SJSA1 (cell line): ENCODE measurements around the gene GLCCI1. TPM values are rescaled to one million over a fixed set of nuclear protein-coding genes. Genes with fewer than 3 reads are reported as not detected.
"Not testable (repeated sequence)": the region's sequence is repeated elsewhere in the genome, so short reads cannot be mapped to it uniquely, and the experiment has no call there.

Experiments
- DNase-seq, 2 experiments: peaks; one replicate each; pipeline ENCODE4 v3.0.0-alpha.2; 2015 to 2020; ENCODE audit warnings: low spot score in 2 of 2, low read depth in 1 of 2
- H3K27ac ChIP-seq: fragments of 250-450 bp; sonication (Bioruptor Pico); 2 replicates; pipeline ENCODE4 v1.5.1; 2020; ENCODE audit warnings: mild to moderate bottlenecking, moderate library complexity
- H3K27me3 ChIP-seq: fragments of 250-450 bp; sonication (Bioruptor Pico); replicated peaks from 2 replicates; pipeline ENCODE4 v1.5.1; 2020; ENCODE audit warnings: mild to moderate bottlenecking, moderate library complexity
- H3K36me3 ChIP-seq: fragments of 250-450 bp; sonication (Bioruptor Pico); 2 replicates; pipeline ENCODE4 v1.5.1; 2020; ENCODE audit warnings: mild to moderate bottlenecking
- H3K4me1 ChIP-seq: fragments of 250-450 bp; sonication (Bioruptor Pico); replicated peaks from 2 replicates; pipeline ENCODE4 v1.6.1; 2021; ENCODE audit warnings: mild to moderate bottlenecking
- H3K4me3 ChIP-seq: fragments of 250-450 bp; sonication (Bioruptor Pico); 2 replicates; pipeline ENCODE4 v1.5.1; 2020; ENCODE audit warnings: mild to moderate bottlenecking
- H3K9me3 ChIP-seq: fragments of 250-450 bp; sonication (Bioruptor Pico); replicated peaks from 2 replicates; pipeline ENCODE4 v1.5.1; 2020; ENCODE audit warnings: mild to moderate bottlenecking
- total RNA-seq: library from RNA; depleted of rRNA; stranded (reverse); fragments of >200 nt; shearing (Covaris generic); gene quantifications from 2 replicates; pipeline ENCODE4 v1.2.3, GENCODE V29; 2014

Gene GLCCI1
- total RNA-seq, 1 experiment from 2014 or later: 2.1 TPM

- Histone ChIP-seq H3K4me1 (no peaks in the 10 kb centered on the region), H3K27me3 (no peaks in the 10 kb centered on the region)
- no peak for DNase-seq
Observed at GRCh38 chr7:7988706-7989105, 20.1 kb downstream of the GLCCI1 start.

GRCh38 chr7:7989133-7989532 lies 20.5 kb downstream of the GLCCI1 start:
- H3K9me3 ChIP-seq: no peaks in the 10 kb centered on the region
- no peaks in the 10 kb centered on the region for H3K27me3 ChIP-seq
- no peak for DNase-seq
- no peaks in the 10 kb centered on the region for H3K4me1 ChIP-seq
- H3K27ac ChIP-seq: no peak overlapping the region
- H3K36me3 ChIP-seq: no peaks in the 10 kb centered on the region
- no peak overlapping the region for H3K4me3 ChIP-seq

More at GRCh38 chr7:7988706-7989105, 20.1 kb downstream of the GLCCI1 start:
- Histone ChIP-seq H3K36me3 (no peaks in the 10 kb centered on the region), H3K4me3 (no peak overlapping the region), H3K9me3 (no peaks in the 10 kb centered on the region), H3K27ac (no peak overlapping the region)

GRCh38 chr7:7989616-7990440 lies 21.2 kb downstream of the GLCCI1 start:
- no peaks in the 10 kb centered on the region for H3K9me3 ChIP-seq
- H3K4me1 ChIP-seq: no peaks in the 10 kb centered on the region
- H3K27me3 ChIP-seq: no peaks in the 10 kb centered on the region
- H3K4me3 ChIP-seq: no peak overlapping the region
- no peaks in the 10 kb centered on the region for H3K36me3 ChIP-seq
- H3K27ac ChIP-seq: no peak overlapping the region
- no peak for DNase-seq

- Histone ChIP-seq H3K4me1 (no peaks in the 10 kb centered on the region), H3K27me3 (no peaks in the 10 kb centered on the region), H3K4me3 (no peak overlapping the region), H3K36me3 (no peaks in the 10 kb centered on the region), H3K27ac (no peak overlapping the region), H3K9me3 (no peaks in the 10 kb centered on the region)
- DNase-seq: no peak
Observed at GRCh38 chr7:7990441-7990761, 21.8 kb downstream of the GLCCI1 start.

GRCh38 chr7:7992506-7992905 lies 23.9 kb downstream of the GLCCI1 start:
- Histone ChIP-seq H3K9me3 (no peaks in the 10 kb centered on the region), H3K4me1 (no peaks in the 10 kb centered on the region), H3K4me3 (no peak overlapping the region), H3K36me3 (no peaks in the 10 kb centered on the region), H3K27ac (no peak overlapping the region), H3K27me3 (no peaks in the 10 kb centered on the region)
- no peak for DNase-seq

GRCh38 chr7:7995348-7995747 lies 26.8 kb downstream of the GLCCI1 start:
- not testable (repeated sequence) for H3K27me3 ChIP-seq, H3K27ac ChIP-seq, H3K36me3 ChIP-seq, H3K4me3 ChIP-seq, H3K9me3 ChIP-seq, H3K4me1 ChIP-seq, DNase-seq

- no peak for DNase-seq
- Histone ChIP-seq H3K4me1 (no peaks in the 10 kb centered on the region), H3K27me3 (no peaks in the 10 kb centered on the region), H3K9me3 (no peaks in the 10 kb centered on the region), H3K4me3 (no peak overlapping the region), H3K27ac (no peak overlapping the region), H3K36me3 (no peaks in the 10 kb centered on the region)
Observed at GRCh38 chr7:7996568-7996967, 28.0 kb downstream of the GLCCI1 start.

GRCh38 chr7:8000315-8000941 lies 31.8 kb downstream of the GLCCI1 start:
- Histone ChIP-seq H3K27ac (no peak overlapping the region), H3K9me3 (no peaks in the 10 kb centered on the region), H3K27me3 (no peaks in the 10 kb centered on the region), H3K4me1 (no peaks in the 10 kb centered on the region), H3K4me3 (no peak overlapping the region), H3K36me3 (no peaks in the 10 kb centered on the region)
- no peak for DNase-seq

GRCh38 chr7:8003077-8003476 lies 34.5 kb downstream of the GLCCI1 start:
- no peak overlapping the region for H3K4me3 ChIP-seq
- H3K4me1 ChIP-seq: no peaks in the 10 kb centered on the region
- no peak overlapping the region for H3K27ac ChIP-seq
- H3K9me3 ChIP-seq: no peaks in the 10 kb centered on the region
- no peak for DNase-seq
- H3K27me3 ChIP-seq: no peaks in the 10 kb centered on the region
- no peaks in the 10 kb centered on the region for H3K36me3 ChIP-seq

GRCh38 chr7:8005279-8005678 lies 36.7 kb downstream of the GLCCI1 start:
- Histone ChIP-seq H3K4me3 (no peak overlapping the region), H3K4me1 (no peaks in the 10 kb centered on the region), H3K27me3 (no peaks in the 10 kb centered on the region), H3K36me3 (no peaks in the 10 kb centered on the region), H3K9me3 (no peaks in the 10 kb centered on the region), H3K27ac (no peak overlapping the region)
- DNase-seq: no peak

GRCh38 chr7:8014399-8014798 lies 45.8 kb downstream of the GLCCI1 start:
- no peaks in the 10 kb centered on the region for H3K36me3 ChIP-seq
- H3K4me3 ChIP-seq: no peak overlapping the region
- H3K27ac ChIP-seq: no peak overlapping the region
- no peaks in the 10 kb centered on the region for H3K9me3 ChIP-seq
- H3K27me3 ChIP-seq: no peaks in the 10 kb centered on the region
- H3K4me1 ChIP-seq: no peaks in the 10 kb centered on the region
- no peak for DNase-seq

- H3K27me3 ChIP-seq: no peaks in the 10 kb centered on the region
- H3K4me1 ChIP-seq: no peaks in the 10 kb centered on the region
- DNase-seq: no peak
- no peaks in the 10 kb centered on the region for H3K36me3 ChIP-seq
- H3K4me3 ChIP-seq: no peak overlapping the region
- H3K9me3 ChIP-seq: no peaks in the 10 kb centered on the region
- no peak overlapping the region for H3K27ac ChIP-seq
Observed at GRCh38 chr7:8015100-8015745, 46.6 kb downstream of the GLCCI1 start.

GRCh38 chr7:8015746-8016120 lies 47.1 kb downstream of the GLCCI1 start:
- Histone ChIP-seq H3K4me1 (no peaks in the 10 kb centered on the region), H3K36me3 (no peaks in the 10 kb centered on the region), H3K27ac (no peak overlapping the region), H3K4me3 (no peak overlapping the region), H3K9me3 (no peaks in the 10 kb centered on the region), H3K27me3 (no peaks in the 10 kb centered on the region)
- no peak for DNase-seq

GRCh38 chr7:8017423-8017822 lies 48.8 kb downstream of the GLCCI1 start:
- no peak for DNase-seq
- H3K9me3 ChIP-seq: no peaks in the 10 kb centered on the region
- H3K27me3 ChIP-seq: no peaks in the 10 kb centered on the region
- H3K27ac ChIP-seq: no peak overlapping the region
- no peaks in the 10 kb centered on the region for H3K36me3 ChIP-seq
- no peak overlapping the region for H3K4me3 ChIP-seq
- H3K4me1 ChIP-seq: no peaks in the 10 kb centered on the region
